PC-9 (cell line): ENCODE data around the gene DGCR6L.
"Not testable (repeated sequence)": the region's sequence is repeated elsewhere in the genome, so short reads cannot be mapped to it uniquely, and the experiment has no call there.

Experiments used
- CTCF ChIP-seq: fragments of 200-600 bp; sonication (generic); conservative IDR thresholded peaks from 2 replicates; pipeline ENCODE4 v1.6.1; 2017; ENCODE audit warnings: mixed run types, antibody characterized with exemption, mild to moderate bottlenecking, moderate library complexity
- EZH2 ChIP-seq: fragments of 200-600 bp; sonication (generic); IDR thresholded peaks from 2 replicates; pipeline ENCODE4 v1.8.0; 2017; ENCODE audit warnings: antibody characterized with exemption, low read depth

GRCh38 chr22:20275325-20275724, 44.5 kb downstream of the DGCR6L start:
- TF ChIP-seq CTCF, EZH2: not testable (repeated sequence)
